HG03354 (cell line): Measurements from ENCODE around the gene PINK1.

ENCODE experiments used
- ATAC-seq: cut with Tn5 transposase; IDR thresholded peaks from one replicate; pipeline ENCODE4 v1.9.1; 2021; ENCODE audit warnings: mild to moderate bottlenecking; ENCODE audit not compliant: unreplicated experiment, poor library complexity, severe bottlenecking

PINK1 gene

GRCh38 chr1:20609541-20609940 lies 23.7 kb upstream of the PINK1 start:
- ATAC-seq: no peak

GRCh38 chr1:20610970-20611369 lies 22.3 kb upstream of the PINK1 start:
- no peak for ATAC-seq

- no peak for ATAC-seq
Observed at GRCh38 chr1:20611652-20612051, 21.6 kb upstream of the PINK1 start.

- no peak for ATAC-seq
Observed at GRCh38 chr1:20612221-20612746, 21.0 kb upstream of the PINK1 start.

- no peak for ATAC-seq
Observed at GRCh38 chr1:20614131-20614579, 19.1 kb upstream of the PINK1 start.

- ATAC-seq: no peak
Observed at GRCh38 chr1:20615946-20616846, 17.1 kb upstream of the PINK1 start.

GRCh38 chr1:20616847-20617487 lies 16.3 kb upstream of the PINK1 start:
- ATAC-seq: no peak

- ATAC-seq: no peak
Observed at GRCh38 chr1:20618550-20618949, 14.7 kb upstream of the PINK1 start.

GRCh38 chr1:20619999-20620398 lies 13.3 kb upstream of the PINK1 start:
- ATAC-seq: no peak

GRCh38 chr1:20621012-20621411 lies 12.2 kb upstream of the PINK1 start:
- ATAC-seq: no peak

- ATAC-seq: no peak
Observed at GRCh38 chr1:20624709-20625108, 8.5 kb upstream of the PINK1 start.

GRCh38 chr1:20625176-20626097 lies 7.8 kb upstream of the PINK1 start:
- no peak for ATAC-seq

GRCh38 chr1:20626098-20626427 lies 7.2 kb upstream of the PINK1 start:
- ATAC-seq: no peak

- ATAC-seq: no peak
Observed at GRCh38 chr1:20626524-20626923, 6.7 kb upstream of the PINK1 start.

GRCh38 chr1:20630729-20631128 lies 2.5 kb upstream of the PINK1 start:
- no peak for ATAC-seq

GRCh38 chr1:20632386-20632785 lies 872 bp upstream of the PINK1 start:
- no peak for ATAC-seq

- ATAC-seq: peak; percentile 12
Observed at GRCh38 chr1:20634065-20634593, 871 bp downstream of the PINK1 start.

GRCh38 chr1:20634594-20635084 lies 1.4 kb downstream of the PINK1 start:
- no peak for ATAC-seq

GRCh38 chr1:20636785-20637347 lies 3.6 kb downstream of the PINK1 start:
- ATAC-seq: no peak
